ENCODE data around the gene TMEM222. TPM values are rescaled to one million over a fixed set of nuclear protein-coding genes. Genes with fewer than 3 reads are reported as not detected.

Gene TMEM222
- total RNA-seq, 2 experiments from 2014 or later: 21.8 to 22.5 TPM

- peak overlapping the region in 1 of 2 donors; percentile 13 for H3K27ac ChIP-seq (ENCODE audit: low read depth in 1 of 2, low read length in 2 of 2)
- no peaks in the 10 kb centered on the region for H3K27me3 ChIP-seq (ENCODE audit: control insufficient read depth in 1 of 2, insufficient read depth in 2 of 2, low read length in 2 of 2)
- DNase-seq (no peak), ATAC-seq (ENCODE audit: poor library complexity) (no peak)
- Mint-ChIP-seq H3K27ac (peak overlapping the region; percentile 73), H3K9me3 (no peaks in the 10 kb centered on the region), H3K4me1 (ENCODE audit: low read depth) (peaks cover 53% of the 10 kb centered on the region), H3K4me3 (peak overlapping the region; percentile 89), H3K27me3 (no peaks in the 10 kb centered on the region), H3K36me3 (ENCODE audit: low read depth) (peaks cover 48% of the 10 kb centered on the region)
- peaks cover 39% of the 10 kb centered on the region for H3K36me3 ChIP-seq (ENCODE audit: insufficient read depth, low read length)
- ChIA-PET CTCF (interaction anchor here (0.7 to 2.6 kb wide), 4 partner anchors 12 to 513 kb away, joined by 3 to 8 read pairs (median 5); no protein-coding TSS in a partner anchor), POLR2A (interaction anchor here (0.7 to 2.5 kb wide), 2 partner anchors 11 to 13 kb away, joined by 3 to 13 read pairs; no protein-coding TSS in a partner anchor)
- no peaks in the 10 kb centered on the region for H3K9me3 ChIP-seq (ENCODE audit: control insufficient read depth in 1 of 2, insufficient read depth in 1 of 2, low read length in 2 of 2)
- intact Hi-C loops (cut with DNase I, micrococcal nuclease): loop anchor here in 1 of 2 experiments (10.0 kb wide), 1 partner anchor 1210 kb away; the partner anchor contains the start of gene TRNAU1AP
- peaks cover 60% of the 10 kb centered on the region for H3K4me1 ChIP-seq (ENCODE audit: insufficient read depth, low read length)
- no peak for TF ChIP-seq CTCF (IDR thresholded peaks at IDR 0.05)
- H3K4me3 ChIP-seq (ENCODE audit: low read length): no peak overlapping the region
Measured at GRCh38 chr1:27345272-27345671, 23.3 kb downstream of the TMEM222 start.

GRCh38 chr1:27346357-27346756 is 24.4 kb downstream of the TMEM222 start:
- intact Hi-C loops (cut with DNase I, micrococcal nuclease): loop anchor here in 1 of 2 experiments (10.0 kb wide), 1 partner anchor 1208 kb away; the partner anchor contains the start of gene TRNAU1AP
- H3K4me3 ChIP-seq (ENCODE audit: low read length): no peak overlapping the region
- no peak for ATAC-seq (ENCODE audit: poor library complexity)
- H3K27ac ChIP-seq (ENCODE audit: low read depth in 1 of 2, low read length in 2 of 2): no peak overlapping the region
- no peaks in the 10 kb centered on the region for H3K27me3 ChIP-seq (ENCODE audit: control insufficient read depth in 1 of 2, insufficient read depth in 2 of 2, low read length in 2 of 2)
- no peak for TF ChIP-seq CTCF (IDR thresholded peaks at IDR 0.05)
- peaks cover 50% of the 10 kb centered on the region for H3K36me3 ChIP-seq (ENCODE audit: insufficient read depth, low read length)
- peaks cover 43% of the 10 kb centered on the region for H3K4me1 Mint-ChIP-seq (ENCODE audit: low read depth)
- DNase-seq: no peak
- ChIA-PET CTCF (interaction anchor here (1.0 to 1.6 kb wide), 2 partner anchors 11 to 14 kb away, joined by 3 to 4 read pairs; no protein-coding TSS in a partner anchor), POLR2A (interaction anchor here (2.5 kb wide), 1 partner anchor 10 kb away, joined by 13 read pairs; no protein-coding TSS in a partner anchor)
- H3K9me3 Mint-ChIP-seq: no peaks in the 10 kb centered on the region
- H3K9me3 ChIP-seq (ENCODE audit: control insufficient read depth in 1 of 2, insufficient read depth in 1 of 2, low read length in 2 of 2): no peaks in the 10 kb centered on the region
- H3K4me1 ChIP-seq (ENCODE audit: insufficient read depth, low read length): peaks cover 49% of the 10 kb centered on the region
- H3K27ac Mint-ChIP-seq: peak overlapping the region; percentile 18
- H3K4me3 Mint-ChIP-seq: peak overlapping the region; percentile 43
- H3K27me3 Mint-ChIP-seq: no peaks in the 10 kb centered on the region
- H3K36me3 Mint-ChIP-seq (ENCODE audit: low read depth): peaks cover 47% of the 10 kb centered on the region

- peaks cover 56% of the 10 kb centered on the region for H3K36me3 ChIP-seq (ENCODE audit: insufficient read depth, low read length)
- Mint-ChIP-seq H3K27me3 (no peaks in the 10 kb centered on the region), H3K9me3 (no peaks in the 10 kb centered on the region), H3K36me3 (ENCODE audit: low read depth) (peaks cover 49% of the 10 kb centered on the region), H3K27ac (peak overlapping the region; percentile 32), H3K4me1 (ENCODE audit: low read depth) (peaks cover 37% of the 10 kb centered on the region), H3K4me3 (peak overlapping the region; percentile 38)
- no peaks in the 10 kb centered on the region for H3K9me3 ChIP-seq (ENCODE audit: control insufficient read depth in 1 of 2, insufficient read depth in 1 of 2, low read length in 2 of 2)
- POLR2A ChIA-PET: interaction anchor here (2.5 kb wide), 1 partner anchor 9 kb away, joined by 13 read pairs; no protein-coding TSS in a partner anchor
- TF ChIP-seq CTCF (IDR thresholded peaks at IDR 0.05): no peak
- no peak overlapping the region for H3K4me3 ChIP-seq (ENCODE audit: low read length)
- no peak for ATAC-seq (ENCODE audit: poor library complexity)
- no peak overlapping the region for H3K27ac ChIP-seq (ENCODE audit: low read depth in 1 of 2, low read length in 2 of 2)
- peaks cover 43% of the 10 kb centered on the region for H3K4me1 ChIP-seq (ENCODE audit: insufficient read depth, low read length)
- no peak for DNase-seq
- no peaks in the 10 kb centered on the region for H3K27me3 ChIP-seq (ENCODE audit: control insufficient read depth in 1 of 2, insufficient read depth in 2 of 2, low read length in 2 of 2)
- intact Hi-C loops (cut with DNase I, micrococcal nuclease): loop anchor here in 1 of 2 experiments (10.0 kb wide), 1 partner anchor 1208 kb away; the partner anchor contains the start of gene TRNAU1AP
- CTCF ChIA-PET: interaction anchor here (1.6 kb wide), 1 partner anchor 10 kb away, joined by 4 read pairs; no protein-coding TSS in a partner anchor
Measured at GRCh38 chr1:27346991-27347624, 25.1 kb downstream of the TMEM222 start.
